NCI-H1092 treated with DMSO at 0.1 percent for 48 hours (cell line): ENCODE data around the gene DACH1.

Experiments used
- DNase-seq: peaks from one replicate; lab custom pipeline; 2025; lab: John Stamatoyannopoulos, UW

Gene DACH1

DNA sequence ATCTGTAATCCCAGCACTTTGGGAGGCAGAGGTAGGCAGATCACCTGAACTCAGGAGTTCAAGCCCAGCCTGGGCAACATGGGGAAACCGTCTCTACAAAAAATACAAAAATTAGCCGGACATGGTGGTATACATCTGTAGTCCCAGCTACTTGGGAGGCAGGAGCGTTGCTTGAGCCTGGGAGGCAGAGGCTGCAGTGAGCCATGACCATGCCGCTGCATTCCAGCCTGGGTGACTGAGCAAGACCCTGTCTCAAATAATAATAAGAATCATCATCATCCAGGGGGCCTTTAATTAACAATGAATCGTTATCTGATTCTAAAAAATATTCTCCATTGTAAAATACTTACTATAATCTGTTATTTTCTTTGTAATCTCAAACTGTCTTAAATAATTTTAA, 283.4 kb downstream of the DACH1 start:
- no peak for DNase-seq

DNA sequence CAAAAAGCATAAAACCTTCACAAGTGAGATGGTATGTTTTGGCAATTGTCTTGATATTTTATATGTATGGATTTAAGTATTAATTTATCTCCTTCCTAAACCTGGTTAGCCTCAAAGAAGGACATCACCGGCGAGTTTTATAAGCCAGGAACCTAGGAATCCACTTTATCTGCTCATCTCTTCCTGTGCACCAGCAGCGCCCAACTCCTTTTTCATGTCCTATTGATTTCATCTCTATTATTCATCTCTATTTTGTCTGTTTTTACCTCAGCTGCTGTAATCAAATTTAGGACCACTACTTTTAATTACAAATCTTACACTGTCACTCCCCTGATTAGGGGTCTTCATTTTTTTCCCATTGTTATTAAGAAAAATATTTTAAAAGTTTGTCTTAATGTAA, 286.4 kb downstream of the DACH1 start:
- DNase-seq, result no peak

- DNase-seq, result no peak
Measured at GRCh38 chr13:71578048-71578447, 289.0 kb downstream of the DACH1 start.

DNA sequence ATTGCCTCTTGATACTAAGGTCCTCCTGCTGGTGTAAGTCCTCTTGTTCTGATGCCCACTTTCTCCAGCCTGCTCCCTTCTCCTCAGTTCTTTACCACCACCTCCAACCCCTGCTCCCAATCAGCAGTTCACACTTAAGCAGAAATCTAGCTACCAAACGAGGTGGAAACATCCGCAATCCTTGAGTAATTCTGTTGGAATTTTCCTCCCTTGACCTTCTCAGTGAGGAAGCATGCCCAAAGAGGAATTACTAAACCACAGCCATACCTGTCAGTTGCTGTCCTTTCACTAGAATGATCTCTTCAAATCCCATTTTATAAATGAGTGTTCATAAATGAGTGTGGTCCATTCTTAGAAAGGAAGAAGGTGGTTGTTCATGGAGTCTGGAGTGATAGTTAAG, 289.9 kb downstream of the DACH1 start:
- no peak for DNase-seq

DNA sequence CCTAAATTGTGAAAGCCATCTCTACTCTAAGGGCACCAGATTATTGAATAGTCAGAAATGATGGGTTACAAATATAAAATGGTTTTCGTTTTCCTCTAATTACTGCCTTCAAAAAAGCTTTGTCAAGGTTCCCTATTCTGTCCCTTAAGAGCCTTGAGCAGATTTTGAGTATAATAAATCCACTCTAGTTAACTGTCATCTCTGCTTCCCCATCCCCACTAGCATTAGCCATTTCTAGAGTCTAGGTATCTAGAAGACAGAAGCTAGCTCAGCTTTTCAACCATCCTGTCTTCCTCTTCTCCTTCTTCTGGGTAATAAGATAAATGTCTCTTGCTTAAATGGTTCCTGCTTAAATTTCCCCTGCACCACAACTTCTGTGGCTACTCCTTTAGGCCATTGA, 290.4 kb downstream of the DACH1 start:
- DNase-seq, result no peak

DNA sequence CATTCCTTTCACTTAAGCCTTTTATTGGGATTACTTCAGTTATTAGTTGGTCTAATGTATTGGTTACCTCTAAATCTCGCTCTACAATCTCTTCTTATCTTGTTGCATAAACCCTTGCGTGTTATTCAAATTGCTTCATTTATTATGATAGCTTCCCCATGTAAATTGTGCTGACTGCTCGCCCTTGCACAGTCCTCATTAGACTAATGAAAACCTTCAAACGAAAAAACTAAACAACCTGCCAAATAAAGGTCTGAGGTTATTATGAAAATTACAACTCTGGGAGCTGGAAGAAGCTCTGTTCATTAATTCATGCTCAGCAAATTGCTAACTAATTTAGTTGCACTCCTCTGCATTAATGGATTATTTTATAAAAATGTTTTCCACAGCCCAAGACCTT, 320.1 kb downstream of the DACH1 start:
- DNase-seq, result no peak

GRCh38 chr13:71540098-71540497, 326.9 kb downstream of the DACH1 start:
- DNase-seq, result no peak

DNA sequence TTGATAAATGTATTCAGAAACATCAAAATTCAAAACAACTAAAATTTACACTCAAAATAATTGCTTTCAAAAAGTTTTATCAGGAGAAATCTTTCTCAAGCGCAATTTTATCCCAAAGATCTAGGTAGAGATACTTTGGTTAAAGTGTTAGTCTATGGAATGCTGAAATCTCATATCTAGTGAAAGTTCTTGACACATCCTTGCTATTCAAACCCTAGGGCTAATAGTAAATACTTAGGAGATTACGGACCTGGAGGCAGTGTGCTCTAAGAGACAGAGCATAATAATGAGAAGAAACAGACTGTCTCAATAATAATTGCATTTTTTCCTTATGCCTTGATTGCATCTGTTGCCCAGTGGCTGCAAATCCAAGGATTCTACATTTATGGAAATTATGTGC, 330.8 kb downstream of the DACH1 start:
- no peak for DNase-seq

DNA sequence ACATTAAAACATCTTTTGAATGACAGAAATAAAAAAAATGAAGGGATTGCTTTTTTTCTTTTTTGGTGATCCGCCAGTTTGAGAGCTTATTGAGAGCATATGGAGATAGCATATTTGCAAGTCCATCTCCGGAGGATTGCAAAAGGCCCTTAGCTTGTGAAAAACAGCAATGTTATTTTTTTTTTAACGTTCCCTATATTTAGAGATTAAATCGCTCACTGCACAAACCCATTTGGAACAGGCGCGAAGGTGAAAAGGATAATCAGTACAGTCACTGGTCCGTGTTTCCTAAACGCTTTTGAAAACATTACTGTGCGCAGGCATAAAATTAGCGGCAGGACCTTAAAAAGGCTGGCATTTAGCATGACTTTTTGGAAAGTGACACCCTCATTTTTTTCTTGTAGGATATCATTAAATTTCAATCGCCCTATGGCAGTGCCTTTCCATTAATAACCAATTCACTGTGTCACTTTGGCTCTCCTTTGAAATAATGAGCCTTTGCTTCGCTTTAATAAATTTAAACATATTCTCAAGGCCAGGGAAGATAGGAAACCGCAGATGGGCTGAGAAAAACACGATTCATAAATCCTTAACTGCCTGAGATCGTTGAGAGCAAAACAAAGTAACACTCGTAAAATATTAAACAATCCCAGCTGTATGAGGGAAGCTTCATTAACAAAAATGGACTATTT, 342.2 kb downstream of the DACH1 start:
- peak; percentile 87 for DNase-seq

- peak; percentile 87 for DNase-seq
Measured at GRCh38 chr13:71524245-71524612, 342.8 kb downstream of the DACH1 start.

GRCh38 chr13:71522941-71523526, 344.0 kb downstream of the DACH1 start:
- DNase-seq, result peak; percentile 86

GRCh38 chr13:71517004-71517403, 350.0 kb downstream of the DACH1 start:
- peak; percentile 28 for DNase-seq

DNA sequence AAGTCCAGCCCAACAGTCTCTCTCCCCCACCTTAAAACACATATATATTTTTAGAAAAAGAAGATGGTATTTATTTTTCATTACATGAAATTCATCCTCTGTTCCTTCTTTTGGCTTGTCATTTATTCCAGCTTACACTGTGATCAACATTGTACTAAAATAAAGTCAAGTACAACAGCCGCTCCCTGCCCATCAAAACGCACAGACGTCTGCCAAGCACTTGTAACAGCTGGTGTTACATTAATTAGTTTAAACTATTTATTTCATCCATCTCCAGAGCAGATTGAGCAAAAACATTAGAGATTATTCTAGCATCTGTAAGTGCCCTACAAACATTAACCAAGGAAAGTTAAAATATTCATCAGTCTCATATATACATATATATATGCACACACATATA, 350.5 kb downstream of the DACH1 start:
- peak; percentile 42 for DNase-seq

- peak; percentile 28 for DNase-seq
Measured at GRCh38 chr13:71515744-71516038, 351.3 kb downstream of the DACH1 start.

- DNase-seq, result no peak
Measured at GRCh38 chr13:71514900-71515743, 351.9 kb downstream of the DACH1 start.

- DNase-seq, result peak; percentile 52
Measured at GRCh38 chr13:71513411-71514033, 353.5 kb downstream of the DACH1 start.

DNA sequence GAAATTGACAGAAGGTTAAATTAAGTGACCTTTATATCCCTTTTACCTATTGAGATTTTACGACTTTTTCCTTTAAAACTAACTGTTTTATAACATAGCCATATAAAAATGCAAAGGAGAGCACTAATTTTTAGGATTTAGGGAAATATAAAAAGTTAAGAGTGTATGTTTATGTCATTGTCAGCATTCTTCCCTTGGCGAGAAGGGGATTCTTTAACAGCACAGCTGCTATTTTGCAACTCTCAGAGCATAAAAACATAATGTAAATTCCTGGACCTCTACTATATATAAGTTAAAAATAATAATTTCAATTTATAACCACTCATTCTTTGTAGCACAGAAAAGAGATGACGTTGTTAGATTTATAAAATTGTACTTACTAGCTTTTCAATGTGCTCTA, 363.2 kb downstream of the DACH1 start:
- DNase-seq, result no peak

DNA sequence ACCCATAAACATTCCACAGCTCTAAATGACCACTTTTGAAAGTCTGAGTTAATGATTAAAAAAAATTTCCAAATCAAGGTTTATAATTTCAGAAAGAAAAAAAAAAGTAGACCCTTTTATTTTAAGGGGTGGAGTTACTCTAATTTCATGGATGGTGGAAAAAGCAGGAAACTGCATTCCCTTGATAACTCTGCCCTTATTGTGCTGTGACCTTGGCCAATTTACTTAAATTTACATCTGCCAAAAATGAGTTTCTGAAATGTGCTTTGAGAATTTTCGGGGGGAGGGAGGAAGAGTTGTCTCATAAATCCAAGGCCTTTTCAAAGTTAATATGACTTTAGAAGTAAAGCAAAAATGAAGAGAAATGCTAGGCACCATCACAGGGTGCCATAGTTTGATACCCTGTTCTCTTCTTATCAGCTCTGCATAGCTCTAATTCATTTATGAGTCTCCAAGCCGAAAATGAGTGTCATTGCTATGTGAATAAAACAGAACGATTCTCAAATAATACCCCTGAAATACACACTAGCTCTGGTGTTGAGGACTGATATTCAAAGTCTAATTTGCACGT, 367.0 kb downstream of the DACH1 start:
- DNase-seq, result no peak

DNA sequence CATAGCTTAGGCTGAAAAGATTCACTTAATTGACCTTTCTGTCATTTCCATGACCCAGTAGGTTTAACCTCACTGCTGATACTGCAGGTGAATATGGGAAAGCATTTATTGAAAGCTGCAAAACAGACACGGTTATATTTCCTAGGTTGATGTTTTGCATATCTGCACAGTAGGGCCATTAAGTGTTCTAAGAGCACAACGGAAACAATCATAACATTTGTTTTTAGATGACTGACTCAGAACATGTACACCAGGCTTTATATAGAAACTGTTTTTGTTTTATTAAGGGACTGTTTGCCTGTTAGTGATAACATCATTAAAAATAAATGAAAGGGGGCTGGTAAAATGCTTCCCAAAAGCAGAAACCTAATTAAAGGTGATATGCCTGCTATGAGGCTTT, 367.8 kb downstream of the DACH1 start:
- no peak for DNase-seq

DNA sequence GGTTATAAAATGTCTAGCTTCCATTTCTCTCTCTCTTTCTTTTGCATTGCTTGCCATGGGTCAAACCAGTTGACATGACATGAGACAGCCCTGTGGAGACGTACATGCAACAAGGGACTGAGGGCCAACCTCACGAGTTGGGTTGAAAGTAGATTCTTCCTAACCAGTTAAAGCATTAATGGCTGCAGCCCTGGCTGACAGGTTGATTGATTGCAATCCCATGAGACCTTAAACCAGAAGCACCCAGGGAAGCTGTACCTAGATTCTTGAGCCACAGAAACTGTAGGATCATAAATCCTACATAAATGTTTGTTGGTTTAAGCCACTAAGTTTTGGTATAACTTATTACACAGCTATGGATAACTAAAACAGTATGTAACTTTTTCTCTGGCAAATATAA, 373.8 kb downstream of the DACH1 start:
- DNase-seq, result no peak

DNA sequence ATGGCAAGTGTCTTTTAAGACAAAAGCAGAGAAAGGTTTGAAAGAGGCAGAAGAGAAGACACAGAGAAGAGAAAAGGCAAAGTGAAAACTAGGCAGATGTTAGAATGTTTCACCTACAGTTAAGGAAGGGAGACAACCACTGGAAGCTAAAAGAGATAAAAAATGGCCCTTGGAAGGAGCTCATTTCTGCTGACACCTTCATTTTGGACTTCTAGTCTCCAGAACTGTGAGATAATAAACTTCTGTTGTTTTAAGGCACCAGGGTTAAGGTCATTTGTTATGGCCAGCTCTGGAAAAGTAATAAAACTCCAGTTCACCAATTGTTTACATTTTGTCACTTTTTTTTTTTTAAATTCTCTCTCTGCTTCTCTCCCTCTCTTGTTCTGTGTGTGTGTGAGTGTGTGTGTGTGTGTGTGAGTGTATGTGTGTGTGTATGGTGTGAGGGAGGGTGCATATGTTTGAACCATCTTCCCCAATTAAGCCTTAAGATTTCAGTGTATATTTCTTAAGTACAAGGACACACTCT, 374.6 kb downstream of the DACH1 start:
- DNase-seq, result no peak

GRCh38 chr13:71491010-71491409, 376.0 kb downstream of the DACH1 start:
- DNase-seq, result no peak
